ENCODE measurements around the gene SSPN. TPM values are rescaled to one million over a fixed set of nuclear protein-coding genes. Genes with fewer than 3 reads are reported as not detected.

The SSPN gene
- total and polyA plus RNA-seq, 2 experiments from 2014 or later: 1.1 to 2.3 TPM

- TF ChIP-seq CTCF (conservative IDR thresholded peaks at IDR 0.05; ENCODE audit: low read depth in 2 of 2) (no peak), EZH2phosphoT487 (IDR thresholded peaks at IDR 0.05; ENCODE audit: unreplicated experiment) (no peak), STAT1 (IDR thresholded peaks at IDR 0.05; ENCODE audit: unreplicated experiment) (no peak), REST (IDR thresholded peaks at IDR 0.05; ENCODE audit: unreplicated experiment) (no peak), ZNF331 (CRISPR knock-in tag; IDR thresholded peaks at IDR 0.05; ENCODE audit: low read depth) (no peak)
Observed at GRCh38 chr12:26244503-26244902, 49.1 kb downstream of the SSPN start (continued).

- Histone ChIP-seq H3K27ac (ENCODE audit: low read depth) (no peak overlapping the region), H3K4me3 (no peak overlapping the region), H4K20me1 (replicated peaks; ENCODE audit: insufficient read depth) (no peaks in the 10 kb centered on the region), H3F3A (replicated peaks; ENCODE audit: low read depth) (no peaks in the 10 kb centered on the region), H3K4me1 (ENCODE audit: insufficient read depth) (no peaks in the 10 kb centered on the region), H3K9me2 (ENCODE audit: insufficient read depth) (no peaks in the 10 kb centered on the region), H3K36me3 (ENCODE audit: insufficient read depth) (no peaks in the 10 kb centered on the region), H3K79me2 (replicated peaks; ENCODE audit: insufficient read depth) (no peaks in the 10 kb centered on the region), H3K27me3 (ENCODE audit: insufficient read depth) (no peaks in the 10 kb centered on the region), H2AFZ (peak overlapping the region; percentile 84), H3K4me2 (no peak overlapping the region)
- DNase-seq (ENCODE audit: low spot score): no peak
- no peak overlapping the region for H3K27ac Mint-ChIP-seq
- no peak overlapping the region for H3K4me3 Mint-ChIP-seq
- ATAC-seq: no peak
- peaks cover 9% of the 10 kb centered on the region for H3K36me3 Mint-ChIP-seq (ENCODE audit: low read depth)
- no peak for TF ChIP-seq POLR2AphosphoS5 (IDR thresholded peaks at IDR 0.05; ENCODE audit: low read depth)
- no peak for TF ChIP-seq CREB1 (CRISPR knock-in tag; IDR thresholded peaks at IDR 0.05; ENCODE audit: low read depth)
- no peak for TF ChIP-seq ETS1 (IDR thresholded peaks at IDR 0.05)
- no peak for TF ChIP-seq ZNF331 (CRISPR knock-in tag; IDR thresholded peaks at IDR 0.05; ENCODE audit: low read depth)
- TF ChIP-seq JUNB (IDR thresholded peaks at IDR 0.05; ENCODE audit: unreplicated experiment): no peak
- no peak for TF ChIP-seq ZNF114 (CRISPR knock-in tag; IDR thresholded peaks at IDR 0.05)
- no peak for TF ChIP-seq EZH2 (IDR thresholded peaks at IDR 0.05; ENCODE audit: low read depth, unreplicated experiment)
- TF ChIP-seq STAT1 (IDR thresholded peaks at IDR 0.05; ENCODE audit: unreplicated experiment): no peak
- H3K27me3 Mint-ChIP-seq (ENCODE audit: insufficient read depth, low read depth, poor library complexity): peaks cover 2% of the 10 kb centered on the region
- peaks cover 12% of the 10 kb centered on the region for H3K9me3 Mint-ChIP-seq
- H3K4me1 Mint-ChIP-seq: no peaks in the 10 kb centered on the region
Observed at GRCh38 chr12:26245175-26245942, 50.0 kb downstream of the SSPN start.
